GM19438 (cell line): Measurements from ENCODE around the gene CNTN5.

ENCODE experiments used
- ATAC-seq: cut with Tn5 transposase; IDR thresholded peaks from one replicate; pipeline ENCODE4 v1.9.1; 2021; ENCODE audit warnings: low read depth; ENCODE audit not compliant: unreplicated experiment

Gene CNTN5

DNA sequence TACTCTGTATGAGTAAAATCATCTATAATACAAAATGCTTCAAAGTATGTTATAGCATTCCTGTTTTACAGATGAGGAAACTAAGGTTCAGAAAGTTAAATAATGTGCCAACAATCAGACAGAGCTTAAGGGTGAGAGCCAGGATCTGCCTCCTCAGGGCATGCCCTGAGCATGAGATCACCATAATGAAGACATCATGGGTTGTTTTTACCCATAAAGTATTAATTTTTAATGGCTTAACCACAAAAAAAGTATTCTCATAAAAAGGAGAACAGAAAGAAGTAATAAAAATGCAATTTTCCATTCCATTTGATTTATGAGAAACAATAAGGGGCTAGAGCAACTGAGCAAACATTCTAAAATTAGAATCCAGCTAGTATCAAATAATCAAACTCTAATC is 1132.0 kb downstream of the CNTN5 start:
- ATAC-seq: no peak

DNA sequence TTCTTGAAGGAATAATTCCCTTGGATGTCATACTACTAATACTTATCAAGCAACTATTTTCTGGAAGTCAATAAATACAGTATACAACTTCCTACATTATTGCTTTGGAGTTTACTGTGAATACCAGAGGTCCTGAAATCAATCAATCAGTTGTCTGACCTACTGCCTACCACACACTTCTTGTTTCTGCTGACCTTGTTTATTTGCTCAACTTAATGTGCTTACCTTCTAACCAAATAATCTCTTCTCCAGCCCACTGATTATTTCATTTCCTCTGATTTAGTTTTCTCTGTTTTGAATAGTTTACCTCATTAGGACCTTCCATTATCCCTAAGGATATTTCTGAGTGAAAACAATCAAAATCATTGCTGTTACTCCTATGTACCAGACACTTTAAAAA is 1142.7 kb downstream of the CNTN5 start:
- no peak for ATAC-seq

GRCh38 chr11:100174881-100175280 is 1154.1 kb downstream of the CNTN5 start:
- no peak for ATAC-seq

- no peak for ATAC-seq
These were observed 1155.7 kb downstream of the CNTN5 start for GRCh38 chr11:100176456-100176855.

GRCh38 chr11:100177651-100178050 is 1156.9 kb downstream of the CNTN5 start:
- no peak for ATAC-seq

DNA sequence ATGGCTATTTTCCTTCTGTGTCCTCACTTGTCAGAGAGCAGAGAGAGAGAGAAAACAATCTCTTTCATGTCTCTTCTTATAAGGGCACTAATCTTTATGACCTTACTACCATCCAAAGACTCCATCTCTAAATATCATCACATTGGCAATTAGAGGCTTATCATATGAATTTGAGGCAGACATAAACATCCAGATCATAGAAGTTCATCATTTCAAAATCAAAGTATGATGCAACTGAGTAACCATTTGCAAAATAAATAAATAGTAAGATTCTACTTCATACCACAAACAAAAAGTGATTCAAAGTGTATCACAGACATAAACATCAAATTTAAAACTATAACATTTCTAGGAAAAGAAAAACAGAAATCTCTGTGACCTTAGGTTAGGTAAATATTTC is 1161.6 kb downstream of the CNTN5 start:
- ATAC-seq: no peak

DNA sequence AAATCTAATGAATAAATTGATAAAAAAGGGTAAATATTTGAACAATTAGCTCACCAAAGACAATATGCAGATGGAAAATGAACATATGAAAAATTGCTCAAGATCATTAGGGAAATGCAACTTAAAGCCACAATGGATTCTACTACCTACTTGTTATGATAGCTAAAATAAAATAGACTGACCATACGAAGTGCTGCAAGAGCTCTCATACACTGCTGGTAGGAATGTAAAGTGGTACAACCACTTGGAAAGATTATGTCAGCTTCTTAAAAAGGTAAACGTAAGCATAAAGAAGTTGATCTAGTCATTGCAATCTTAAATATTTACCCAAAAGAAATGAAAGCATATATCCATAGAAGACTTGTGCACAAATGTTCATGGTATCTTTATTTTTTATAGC is 1162.2 kb downstream of the CNTN5 start:
- no peak for ATAC-seq

DNA sequence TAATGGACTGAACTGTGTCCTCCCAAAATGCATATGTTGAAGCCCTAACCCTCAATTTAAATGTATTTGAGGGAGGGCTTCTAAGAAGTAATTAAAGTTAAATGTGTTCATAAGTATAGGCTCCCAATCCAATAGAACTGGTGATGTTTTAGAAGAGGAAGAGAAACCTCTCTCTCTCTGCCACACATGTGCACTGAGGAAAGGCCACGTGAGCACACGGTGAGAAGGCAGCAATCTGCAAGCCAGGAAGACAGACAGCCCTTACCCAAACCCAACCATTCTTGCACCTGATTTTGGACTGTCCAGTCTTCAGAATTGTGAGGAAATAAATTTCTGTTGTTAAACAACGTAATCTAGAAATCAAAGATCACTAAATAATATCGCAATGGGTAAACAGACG is 1164.8 kb downstream of the CNTN5 start:
- no peak for ATAC-seq

GRCh38 chr11:100188137-100188783 is 1167.5 kb downstream of the CNTN5 start:
- ATAC-seq: no peak

DNA sequence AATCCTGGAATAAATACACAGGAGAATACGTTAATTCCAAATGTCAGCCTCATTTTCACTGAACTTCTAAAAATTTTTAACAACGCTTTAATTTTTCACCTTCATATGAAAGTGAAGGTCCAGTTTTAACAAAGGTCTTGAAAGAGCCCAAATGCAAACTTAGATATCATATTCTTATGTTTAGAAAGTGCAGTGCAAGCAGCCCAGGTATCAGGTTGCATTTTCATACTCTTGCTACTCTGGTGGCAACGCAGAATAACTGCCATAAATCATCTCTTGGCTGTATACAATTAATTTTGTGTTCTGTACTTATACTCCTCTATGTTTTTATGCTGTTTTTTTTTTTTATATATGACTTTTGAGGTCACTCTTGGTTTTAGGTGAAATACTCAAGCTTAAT is 1169.6 kb downstream of the CNTN5 start:
- no peak for ATAC-seq

GRCh38 chr11:100192181-100192580 is 1171.4 kb downstream of the CNTN5 start:
- ATAC-seq: no peak

DNA sequence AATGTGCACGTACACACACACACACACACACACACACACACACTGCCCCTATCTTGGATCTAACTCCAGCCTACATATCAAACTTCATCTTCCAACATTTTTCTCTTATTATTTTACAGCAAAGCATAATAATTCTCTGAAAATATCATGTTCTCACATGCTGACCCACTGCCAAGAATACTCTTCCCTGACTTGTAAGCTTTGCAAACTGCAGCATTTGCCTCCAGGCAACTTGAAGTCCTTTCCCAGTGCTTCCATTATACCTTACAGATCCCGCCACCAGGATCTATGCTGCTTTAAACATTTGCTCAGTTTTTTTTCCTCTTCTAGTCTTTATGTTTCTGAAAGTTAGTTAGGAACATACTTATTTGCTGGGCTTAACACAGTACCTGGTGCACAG is 1183.0 kb downstream of the CNTN5 start:
- ATAC-seq: no peak

DNA sequence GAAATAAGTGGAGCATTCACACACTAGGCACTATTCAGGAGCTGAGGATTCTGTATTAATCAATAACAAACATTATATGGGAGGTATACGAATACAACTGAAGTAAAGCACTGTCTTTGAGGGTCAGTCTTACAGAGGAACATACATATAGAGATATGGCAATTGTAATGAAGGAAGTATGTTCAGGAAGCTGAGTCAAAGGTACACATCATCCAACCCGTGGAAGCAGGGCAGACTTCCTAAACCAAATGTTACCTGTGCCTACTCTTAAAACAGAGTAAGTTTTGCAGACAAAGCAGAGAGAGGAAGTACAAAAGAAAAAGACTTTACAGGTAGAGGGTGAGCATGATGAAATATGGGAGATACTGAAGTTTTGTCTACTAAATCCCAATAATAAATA is 1185.2 kb downstream of the CNTN5 start:
- no peak for ATAC-seq

- ATAC-seq: no peak
These were observed 1187.5 kb downstream of the CNTN5 start for GRCh38 chr11:100208207-100208606.

- ATAC-seq: no peak
These were observed 1194.0 kb downstream of the CNTN5 start for GRCh38 chr11:100214791-100215190.

GRCh38 chr11:100220801-100221200 is 1200.1 kb downstream of the CNTN5 start:
- no peak for ATAC-seq

DNA sequence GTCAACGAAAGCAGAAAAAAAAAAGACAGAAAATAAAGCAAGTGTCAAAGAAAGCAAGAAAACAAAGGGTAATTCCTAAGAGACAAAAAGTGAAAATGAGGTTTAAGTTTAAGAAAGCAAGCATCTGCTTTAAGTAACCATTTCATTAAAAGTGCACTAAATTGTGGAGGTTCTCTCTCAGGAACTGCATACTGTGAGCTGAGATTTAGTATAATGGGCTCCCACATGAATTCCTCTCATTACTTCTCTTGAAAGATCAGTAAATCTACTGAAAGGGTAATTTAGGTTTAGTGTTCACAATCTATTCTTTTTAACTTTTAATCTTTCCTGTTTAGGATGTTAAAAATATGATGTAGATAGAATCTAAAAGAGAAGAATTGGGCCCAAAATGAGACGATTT is 1201.0 kb downstream of the CNTN5 start:
- no peak for ATAC-seq

- no peak for ATAC-seq
These were observed 1203.8 kb downstream of the CNTN5 start for GRCh38 chr11:100224541-100225034.

- ATAC-seq: no peak
These were observed 1208.3 kb downstream of the CNTN5 start for GRCh38 chr11:100229086-100229485.

DNA sequence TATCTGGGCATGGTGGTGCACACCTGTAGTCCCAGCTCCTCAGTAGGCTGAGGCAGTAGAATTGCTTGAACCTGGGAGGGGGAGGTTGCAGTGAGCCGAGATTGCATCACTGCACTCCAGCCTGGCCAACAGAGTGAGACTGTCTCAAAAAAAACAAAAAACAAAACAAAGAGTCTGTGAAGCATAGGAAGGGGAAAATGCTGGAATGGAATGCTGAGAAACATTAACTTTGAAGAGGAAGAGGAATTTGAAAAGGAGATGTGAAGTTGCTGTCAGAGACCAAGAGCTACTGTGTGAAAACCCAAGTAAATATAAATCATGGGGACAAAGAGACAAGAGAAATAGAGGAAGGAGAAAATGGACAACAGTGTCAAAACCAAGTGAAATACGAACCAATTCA is 1211.3 kb downstream of the CNTN5 start:
- ATAC-seq: no peak

GRCh38 chr11:100235085-100235484 is 1214.3 kb downstream of the CNTN5 start:
- ATAC-seq: no peak

DNA sequence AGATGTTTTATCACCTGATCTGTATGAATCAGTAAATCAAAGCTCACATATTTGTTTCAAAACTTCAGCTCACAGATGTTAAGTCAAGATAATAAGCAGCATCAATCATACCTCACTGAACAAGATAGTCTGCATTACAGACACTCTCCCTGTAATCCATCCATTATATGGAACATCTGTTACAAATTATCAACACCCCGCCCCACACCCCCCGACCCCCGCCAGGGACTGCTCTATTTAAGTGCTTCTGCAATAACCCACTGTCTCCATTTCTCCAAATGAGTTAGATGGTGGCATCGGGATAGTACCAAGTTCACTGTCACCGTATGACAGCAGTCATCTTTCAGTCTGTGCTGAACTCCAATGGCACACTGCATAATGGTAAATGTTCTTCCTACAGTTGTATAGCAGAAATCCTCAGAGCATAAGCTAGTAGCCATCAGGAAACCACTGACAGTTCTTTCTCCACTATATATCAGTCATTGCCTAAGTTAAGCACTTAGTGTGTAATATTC is 1219.3 kb downstream of the CNTN5 start:
- no peak for ATAC-seq

GRCh38 chr11:100247704-100248103 is 1227.0 kb downstream of the CNTN5 start:
- no peak for ATAC-seq
